Tibial nerve (tissue), 3 donors: ENCODE results near the gene SIK1.
"Not testable (repeated sequence)": the region's sequence is repeated elsewhere in the genome, so short reads cannot be mapped to it uniquely, and the experiment has no call there.

ENCODE experiments used
- CTCF ChIP-seq, 5 experiments: fragments of 200-600 bp in 3 of 5; fragments of 450-650 bp in 2 of 5; sonication (generic) in 3 of 5; IDR thresholded peaks; one replicate each; pipeline ENCODE4 v1.5.1; 2016 to 2019; ENCODE audit warnings: antibody characterized with exemption in 5 of 5, mild to moderate bottlenecking in 3 of 5, moderate library complexity in 2 of 5
- POLR2A ChIP-seq, 2 donors: fragments of 450-650 bp; IDR thresholded peaks; one replicate each; pipeline ENCODE4 v1.6.1; 2017; ENCODE audit warnings: antibody characterized with exemption in 2 of 2, mild to moderate bottlenecking in 2 of 2, moderate library complexity in 2 of 2

GRCh38 chr21:43382902-43383301, 44.0 kb downstream of the SIK1 start:
- TF ChIP-seq CTCF, POLR2A (IDR thresholded peaks at IDR 0.05): not testable (repeated sequence)
